ENCODE data around the gene LST1. TPM values are rescaled to one million over a fixed set of nuclear protein-coding genes. Genes with fewer than 3 reads are reported as not detected.

Gene LST1
- total RNA-seq (2014; rRNA removed; shearing (Covaris generic)): not detected in 2 replicates

GRCh38 chr6:31586008-31586407 is at the start of gene LST1:
LST1 (plus strand) TSS chr6:31586277; CDS start chr6:31587300, 1,023 bp downstream.
- no peak for DNase-seq (ENCODE audit: low spot score)

GRCh38 chr6:31538805-31539400 is 47.2 kb upstream of the LST1 start:
- no peak for DNase-seq (ENCODE audit: low spot score)

DNA sequence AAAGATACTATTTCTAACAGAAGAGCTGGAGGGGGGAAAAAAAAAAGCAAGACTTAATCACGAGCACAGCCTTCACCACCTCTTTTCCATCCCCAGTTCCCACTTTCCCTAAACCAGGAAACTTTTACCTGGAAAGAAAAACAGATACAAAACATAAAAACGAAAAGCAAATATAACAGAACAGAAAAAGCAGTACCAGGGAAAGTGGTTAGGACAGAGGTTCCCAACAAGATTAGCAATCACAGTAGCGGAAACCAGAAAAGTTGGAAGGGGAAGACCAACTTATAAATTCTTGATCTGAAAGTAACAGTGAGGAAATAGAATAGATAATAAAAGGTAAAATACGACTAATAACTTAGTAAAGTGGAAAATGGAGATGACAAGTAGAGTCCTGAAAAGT is 45.4 kb upstream of the LST1 start:
- no peak for DNase-seq (ENCODE audit: low spot score)

DNA sequence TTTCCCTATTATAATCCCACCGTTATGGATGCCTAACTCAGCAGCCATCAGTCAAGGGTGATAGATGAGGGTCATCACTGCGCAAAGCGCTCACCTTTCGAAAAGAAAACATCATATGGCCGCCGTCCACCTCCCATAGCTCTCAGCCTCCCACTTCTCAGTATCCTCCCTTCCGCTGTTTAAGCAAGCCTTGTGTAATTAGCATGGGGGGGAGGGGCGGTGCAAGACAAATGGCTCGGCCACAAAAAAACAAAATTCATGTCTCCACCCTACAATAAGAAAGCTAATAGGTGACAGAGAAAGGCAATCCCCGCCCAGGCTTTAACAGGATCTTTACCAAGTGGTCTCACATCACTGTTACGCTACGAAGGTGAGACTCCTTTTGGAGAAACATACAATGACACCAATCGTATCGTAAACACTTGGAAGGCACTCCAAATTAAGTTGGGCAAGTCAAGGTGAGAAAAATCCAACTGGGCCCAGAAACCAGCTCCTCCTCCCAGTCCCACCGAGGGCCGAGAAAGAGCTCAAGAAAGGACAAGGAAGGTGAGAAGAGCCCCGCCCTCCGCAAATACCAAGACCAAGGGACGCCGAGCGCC is 44.9 kb upstream of the LST1 start:
- no peak for DNase-seq (ENCODE audit: low spot score)

DNA sequence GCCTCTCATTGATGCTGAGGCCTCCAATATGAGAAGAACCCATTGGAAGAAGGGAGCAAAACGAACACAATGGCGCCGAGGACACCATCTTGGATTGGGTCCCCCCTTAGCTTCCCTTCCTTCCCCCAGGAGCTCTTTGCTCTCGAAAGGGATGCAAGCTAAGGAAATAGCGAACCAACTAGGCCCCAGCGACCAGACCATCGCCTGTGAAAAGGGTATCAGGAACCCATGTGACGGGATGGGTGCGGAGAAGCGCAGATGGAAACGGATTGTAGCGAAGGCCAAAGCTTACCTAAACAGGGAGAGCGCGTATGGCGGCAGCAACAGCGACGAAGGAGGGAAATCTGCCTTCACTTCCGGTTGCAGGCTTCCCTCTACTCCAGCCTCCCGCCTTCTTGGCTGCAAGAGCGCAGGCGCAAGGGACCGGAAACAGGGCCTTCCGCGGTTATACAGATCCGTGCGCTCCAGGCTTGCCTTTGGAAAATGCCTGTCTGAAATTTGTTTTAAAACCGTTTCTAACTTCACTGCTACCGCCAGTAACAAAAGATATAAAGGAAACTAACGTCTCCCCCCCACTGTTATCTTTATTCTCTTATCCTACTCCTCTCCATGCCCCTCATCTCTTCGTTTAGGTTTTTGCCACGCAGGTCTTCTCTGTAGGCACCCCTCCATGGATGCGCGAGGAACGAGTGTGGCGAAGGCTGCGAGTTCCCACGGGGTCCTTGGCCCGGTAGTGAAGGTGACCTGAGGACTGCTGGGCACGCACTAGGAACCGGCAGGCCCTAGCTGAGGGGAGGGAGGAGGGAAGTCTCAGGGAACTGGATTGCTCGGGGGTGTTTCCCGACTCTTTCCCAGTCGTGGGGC is 44.2 kb upstream of the LST1 start, which contains the start of gene DDX39B:
Gene DDX39B (minus strand): TSS at position 346 of the 864 bp plus-strand sequence. CDS start 1,471 bp downstream, outside the sequence.
- DNase-seq (ENCODE audit: low spot score): peak; percentile 97

GRCh38 chr6:31543639-31544038 is 42.4 kb upstream of the LST1 start:
- DNase-seq (ENCODE audit: low spot score): no peak

DNA sequence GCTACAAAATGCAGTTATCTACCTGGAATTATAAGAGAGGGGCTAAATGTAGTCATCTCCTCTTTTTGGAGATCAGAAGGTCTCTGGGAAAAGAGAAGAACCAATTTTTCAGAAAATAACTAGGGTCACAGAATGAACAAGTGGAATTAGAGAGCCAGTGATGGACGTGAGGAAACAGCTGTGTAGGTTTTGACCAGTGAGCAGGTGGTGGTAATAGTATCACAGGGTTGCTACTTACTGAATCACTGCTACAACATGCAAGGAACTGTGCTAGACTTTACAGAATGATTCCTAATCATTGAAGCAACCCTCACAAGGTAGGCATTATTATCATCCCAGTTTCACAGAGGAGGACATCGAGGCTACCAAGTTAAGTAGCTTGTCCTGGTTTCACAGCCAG is 41.4 kb upstream of the LST1 start:
- no peak for DNase-seq (ENCODE audit: low spot score)

- no peak for DNase-seq (ENCODE audit: low spot score)
Observed at GRCh38 chr6:31545291-31545690, 40.8 kb upstream of the LST1 start.

GRCh38 chr6:31546339-31546957 is 39.6 kb upstream of the LST1 start, which contains the start of gene ATP6V1G2:
ATP6V1G2 (minus strand) TSS chr6:31546608; CDS start chr6:31546559, 49 bp downstream.
- peak; percentile 91 for DNase-seq (ENCODE audit: low spot score)

DNA sequence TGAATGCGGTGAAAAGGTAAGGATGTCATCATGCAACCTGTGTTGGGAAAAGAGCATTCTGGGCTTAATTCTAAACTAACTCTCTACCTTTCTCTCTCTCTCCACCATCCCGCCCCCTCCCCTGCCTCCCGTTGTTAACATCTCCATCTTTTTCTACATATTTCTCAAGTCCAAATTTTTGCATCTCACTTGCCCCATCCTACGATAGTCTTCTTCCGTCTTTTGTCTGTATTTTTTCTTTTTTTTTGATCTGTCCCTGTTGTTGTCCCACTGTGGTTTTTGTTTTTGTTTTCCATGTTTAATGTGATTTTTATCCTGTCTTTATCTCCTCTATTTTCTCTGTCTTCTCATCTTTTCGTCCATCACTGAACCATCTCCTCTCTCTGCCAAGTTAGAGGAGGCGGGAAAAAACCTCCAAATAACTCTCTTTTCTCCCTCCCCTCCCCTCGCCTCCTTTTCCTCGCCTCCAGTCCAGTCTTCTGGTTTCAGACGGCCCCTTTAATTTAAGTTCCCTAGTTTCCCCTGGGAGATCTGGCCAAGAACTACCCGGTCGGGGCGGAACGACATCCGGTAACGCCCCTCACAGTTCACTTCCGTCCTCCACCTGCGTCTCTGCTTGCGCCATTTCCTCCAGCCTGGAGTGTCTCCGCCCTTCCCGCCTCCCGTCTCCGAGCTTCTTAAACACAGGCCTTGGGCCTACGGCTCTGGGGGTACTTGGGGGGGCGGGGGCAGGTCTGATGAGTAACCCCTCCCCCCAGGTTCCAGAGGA is 38.9 kb upstream of the LST1 start, which contains the start of gene NFKBIL1:
Gene NFKBIL1 (plus strand): TSS at position 651 of the 769 bp plus-strand sequence. CDS start 87 bp downstream, at position 738.
- peak; percentile 95 for DNase-seq (ENCODE audit: low spot score)

GRCh38 chr6:31547727-31548543 is 38.1 kb upstream of the LST1 start:
- no peak for DNase-seq (ENCODE audit: low spot score)

DNA sequence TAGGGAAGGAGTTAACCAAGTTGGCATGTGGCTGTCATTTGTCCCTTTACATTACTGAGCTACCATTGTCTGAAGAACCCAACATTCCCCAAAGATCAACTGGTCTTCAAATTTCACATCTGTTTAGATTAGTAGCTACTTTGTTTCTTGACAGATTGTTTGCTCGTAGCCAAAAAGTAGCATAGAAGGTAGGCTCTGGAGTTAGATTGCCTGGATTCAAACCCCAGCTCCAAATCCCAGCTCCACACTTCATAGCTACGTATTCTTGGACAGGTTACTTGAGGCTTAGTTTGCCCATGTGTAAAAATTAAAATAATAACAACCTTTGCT is 37.6 kb upstream of the LST1 start:
- no peak for DNase-seq (ENCODE audit: low spot score)

DNA sequence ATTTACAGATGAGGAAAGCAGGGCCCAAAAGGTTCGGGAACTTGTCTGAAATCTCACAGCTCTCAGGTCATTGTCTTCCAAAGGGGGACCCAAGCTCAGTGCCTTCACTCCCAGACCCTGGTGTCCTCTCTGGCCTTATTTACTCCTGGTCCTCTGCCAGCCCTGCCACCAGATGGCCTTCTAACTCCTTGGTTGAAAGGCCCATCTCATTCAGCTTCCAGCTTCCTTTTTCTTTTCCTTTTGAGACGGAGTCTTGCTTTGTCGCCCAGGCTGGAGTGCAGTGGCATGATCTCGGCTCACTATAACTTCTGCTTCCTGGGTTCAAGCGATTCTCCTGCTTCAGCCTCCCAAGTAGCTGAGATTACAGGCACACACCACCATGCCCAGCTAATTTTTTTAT is 34.7 kb upstream of the LST1 start:
- peak; percentile 52 for DNase-seq (ENCODE audit: low spot score)

GRCh38 chr6:31556307-31556706 is 29.8 kb upstream of the LST1 start:
- no peak for DNase-seq (ENCODE audit: low spot score)

GRCh38 chr6:31557443-31558317 is 28.4 kb upstream of the LST1 start:
- no peak for DNase-seq (ENCODE audit: low spot score)

DNA sequence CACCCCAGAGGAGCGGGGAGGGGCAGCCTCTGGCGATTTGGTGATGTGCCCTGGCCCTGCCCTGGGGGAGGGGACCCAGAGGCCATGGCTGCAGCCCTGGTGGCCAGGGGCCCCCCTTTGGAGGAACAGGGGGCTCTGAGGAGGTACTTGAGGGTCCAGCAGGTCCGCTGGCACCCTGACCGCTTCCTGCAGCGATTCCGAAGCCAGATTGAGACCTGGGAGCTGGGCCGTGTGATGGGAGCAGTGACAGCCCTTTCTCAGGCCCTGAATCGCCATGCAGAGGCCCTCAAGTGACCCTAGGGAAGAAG is 27.8 kb upstream of the LST1 start:
- DNase-seq (ENCODE audit: low spot score): no peak

DNA sequence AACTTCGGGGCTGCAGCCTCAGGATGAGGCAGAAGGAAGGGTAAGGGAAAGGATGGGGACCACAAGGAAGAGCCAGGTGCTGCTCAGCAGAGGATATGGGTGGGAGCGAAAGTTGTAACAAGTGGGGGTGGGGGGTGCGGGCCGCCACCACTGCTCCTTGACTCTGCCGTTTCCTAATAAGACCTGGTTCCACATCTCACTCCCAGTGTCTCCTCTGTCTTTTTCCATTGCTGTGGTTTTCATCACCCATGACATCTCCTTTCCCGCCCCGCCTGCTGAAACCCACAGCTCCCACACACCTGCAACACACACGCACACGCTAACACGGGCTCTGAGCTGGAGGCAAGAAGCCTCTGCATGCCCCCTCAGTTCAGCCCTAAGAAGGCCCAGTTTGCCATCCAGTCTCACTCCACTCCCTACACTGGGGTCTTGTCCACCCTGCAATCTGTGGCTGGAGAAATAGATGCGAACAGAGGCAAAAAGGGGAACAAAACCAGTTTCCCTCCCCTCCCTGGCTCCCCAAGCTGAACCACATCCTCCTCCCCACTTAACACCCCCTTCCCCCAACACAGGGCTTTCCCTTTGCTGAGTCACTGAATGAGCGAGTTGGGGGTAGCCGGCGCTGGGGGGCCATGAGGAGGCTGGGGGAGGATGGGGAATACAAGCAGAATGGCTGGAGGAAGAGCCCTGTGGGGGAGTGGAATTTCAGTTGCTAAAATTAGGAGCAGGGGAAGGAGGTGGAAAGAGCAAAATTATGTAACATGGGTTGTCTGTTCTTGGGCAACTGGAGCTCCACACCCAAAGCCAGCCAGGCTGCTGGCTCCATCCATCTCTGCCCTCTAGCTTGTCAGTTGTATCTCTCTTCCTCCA is 27.2 kb upstream of the LST1 start:
- no peak for DNase-seq (ENCODE audit: low spot score)

DNA sequence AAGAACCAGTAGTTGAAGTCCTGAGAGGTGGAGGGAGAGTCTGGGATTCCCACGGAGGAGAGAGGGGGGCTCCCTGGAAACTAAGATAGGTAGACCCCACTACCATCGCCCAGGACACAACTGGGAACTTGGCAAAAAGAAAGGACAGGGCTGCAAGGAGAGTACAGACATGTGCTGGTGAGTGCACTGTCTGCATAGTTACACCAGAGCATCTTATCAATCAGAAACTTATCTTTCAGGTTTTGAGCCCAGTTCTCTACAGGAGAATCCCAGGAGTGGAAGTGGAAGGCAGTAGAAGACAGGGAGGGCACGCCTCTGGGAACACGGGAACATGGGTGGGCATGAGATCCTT is 26.5 kb upstream of the LST1 start:
- no peak for DNase-seq (ENCODE audit: low spot score)

All from HT-29 (cell line).